Natural killer cell treated with Interleukin-12 subunit alpha and Interleukin-12 subunit beta and Interleukin-15 and Interleukin-18, amount 100 ng/mL, for 72 hours (primary cell): Measurements from ENCODE around the gene HHEX. TPM values are rescaled to one million over a fixed set of nuclear protein-coding genes. Genes with fewer than 3 reads are reported as not detected.
"Not testable (repeated sequence)": the region's sequence is repeated elsewhere in the genome, so short reads cannot be mapped to it uniquely, and the experiment has no call there.

Experiments
- ATAC-seq, 2 donors: fragments of 150-1000 bp; cut with Tn5 transposase in 1 of 2; sonication (Bioruptor Pico), chemical (Tn5 transposase) in 1 of 2; 2 replicates each; pipeline ENCODE4 v1.10.0; 2021
- DNase-seq: peaks from one replicate; pipeline ENCODE4 v3.0.0; 2022; ENCODE audit warnings: low spot score
- H3K27ac Mint-ChIP-seq, 2 donors: 1 replicate in 1 of 2; 2 replicates in 1 of 2; pipeline ENCODE4 v1.8.0; 2022; ENCODE audit warnings: mixed read lengths in 2 of 2, mild to moderate bottlenecking in 1 of 2, moderate library complexity in 1 of 2
- H3K27me3 Mint-ChIP-seq, 2 donors: 1 replicate in 1 of 2; 2 replicates in 1 of 2; pipeline ENCODE4 v1.8.0; 2022; ENCODE audit warnings: mixed read lengths in 2 of 2
- H3K36me3 Mint-ChIP-seq: one replicate; pipeline ENCODE4 v1.8.0; 2022; ENCODE audit warnings: mixed read lengths
- H3K4me1 Mint-ChIP-seq, 2 donors: 1 replicate in 1 of 2; 2 replicates in 1 of 2; pipeline ENCODE4 v1.8.0; 2022; ENCODE audit warnings: low read depth in 2 of 2, mixed read lengths in 2 of 2, mild to moderate bottlenecking in 1 of 2
- H3K4me3 Mint-ChIP-seq: one replicate; pipeline ENCODE4 v1.8.0; 2022; ENCODE audit warnings: mixed read lengths
- H3K9me3 Mint-ChIP-seq: 2 replicates; pipeline ENCODE4 v1.8.0; 2022; ENCODE audit warnings: mixed read lengths
- total RNA-seq, 2 donors: library from RNA; stranded (reverse); gene quantifications; one replicate each; pipeline ENCODE4 v1.2.3, GENCODE V29; 2022

HHEX gene
- total RNA-seq = 1 to 10 TPM in 1 of 2 donors, under 1 TPM in 1; 0.33 to 1.8 TPM

DNA sequence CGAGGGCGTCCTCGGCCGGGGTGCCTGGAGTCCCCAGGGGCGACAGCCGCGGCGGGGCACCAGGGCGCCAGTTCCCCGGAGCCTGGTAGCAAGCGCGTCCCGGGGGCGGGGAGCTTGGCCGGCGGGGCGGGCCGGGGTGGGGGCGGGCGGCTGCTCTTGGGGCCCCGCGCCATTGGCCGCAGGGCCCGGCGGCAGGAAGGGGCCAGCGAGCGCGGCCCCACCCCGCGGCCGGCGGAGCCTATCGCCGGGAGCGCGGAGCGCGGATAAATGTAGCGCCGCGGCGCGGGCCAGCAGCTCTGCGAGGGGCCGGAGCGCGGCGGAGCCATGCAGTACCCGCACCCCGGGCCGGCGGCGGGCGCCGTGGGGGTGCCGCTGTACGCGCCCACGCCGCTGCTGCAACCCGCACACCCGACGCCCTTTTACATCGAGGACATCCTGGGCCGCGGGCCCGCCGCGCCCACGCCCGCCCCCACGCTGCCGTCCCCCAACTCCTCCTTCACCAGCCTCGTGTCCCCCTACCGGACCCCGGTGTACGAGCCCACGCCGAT is at the start of gene HHEX:
HHEX (plus strand) TSS at position 293 of the 548 bp plus-strand sequence; CDS start at position 325, 32 bp downstream.
- peak within 1 kb of the TSS; percentile 67 to 68 for H3K27ac Mint-ChIP-seq
- H3K9me3 Mint-ChIP-seq = no peaks in the 10 kb centered on the region
- peaks cover 26 to 27% of the 10 kb centered on the region in 2 donors for H3K4me1 Mint-ChIP-seq
- ATAC-seq (peak; percentile 88 to 90), DNase-seq (peak; percentile 80)
- H3K27me3 Mint-ChIP-seq = peaks cover 8 to 23% of the 10 kb centered on the region in 2 donors
- peak within 1 kb of the TSS; percentile 89 for H3K4me3 Mint-ChIP-seq
- H3K36me3 Mint-ChIP-seq = no peaks in the 10 kb centered on the region

- ATAC-seq (no peak), DNase-seq (no peak)
- no peak overlapping the region for H3K27ac Mint-ChIP-seq
- H3K4me1 Mint-ChIP-seq = peaks cover 4 to 8% of the 10 kb centered on the region in 2 donors
- peaks cover 7% of the 10 kb centered on the region for H3K36me3 Mint-ChIP-seq
- no peaks in the 10 kb centered on the region for H3K9me3 Mint-ChIP-seq
- H3K27me3 Mint-ChIP-seq = no peaks in the 10 kb centered on the region
- no peak overlapping the region for H3K4me3 Mint-ChIP-seq
Observed at GRCh38 chr10:92640107-92640506, 49.6 kb upstream of the HHEX start.

GRCh38 chr10:92641492-92641891 is 48.3 kb upstream of the HHEX start:
- no peak for DNase-seq
- H3K27ac Mint-ChIP-seq = no peak overlapping the region
- peaks cover 4 to 8% of the 10 kb centered on the region in 2 donors for H3K4me1 Mint-ChIP-seq
- no peak for ATAC-seq
- H3K9me3 Mint-ChIP-seq = no peaks in the 10 kb centered on the region
- H3K36me3 Mint-ChIP-seq = peaks cover 7% of the 10 kb centered on the region
- H3K4me3 Mint-ChIP-seq = no peak overlapping the region
- H3K27me3 Mint-ChIP-seq = no peaks in the 10 kb centered on the region

DNA sequence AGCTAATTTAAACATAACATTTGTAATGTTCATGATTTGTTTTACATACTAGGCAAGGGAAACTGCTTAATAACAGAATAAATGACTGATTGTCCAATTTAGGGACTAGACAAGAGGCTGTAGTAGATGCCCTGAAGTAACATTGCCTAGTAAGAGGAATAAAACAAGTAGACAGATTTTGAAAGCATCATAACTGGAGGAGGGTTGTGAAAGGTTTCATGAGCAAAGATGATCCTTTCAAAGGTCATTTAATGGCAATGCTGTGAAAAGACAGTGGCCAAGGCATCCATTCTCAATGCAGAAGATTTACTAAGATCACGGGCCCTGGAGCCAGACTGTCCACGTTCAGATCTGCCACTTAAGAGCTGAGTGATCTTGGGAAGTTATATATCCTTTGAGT is 44.8 kb upstream of the HHEX start:
- no peaks in the 10 kb centered on the region for H3K27me3 Mint-ChIP-seq
- H3K9me3 Mint-ChIP-seq = no peaks in the 10 kb centered on the region
- H3K27ac Mint-ChIP-seq = no peak overlapping the region
- H3K4me1 Mint-ChIP-seq = peaks cover 4 to 8% of the 10 kb centered on the region in 2 donors
- DNase-seq (no peak), ATAC-seq (no peak)
- H3K36me3 Mint-ChIP-seq = peaks cover 7% of the 10 kb centered on the region
- H3K4me3 Mint-ChIP-seq = no peak overlapping the region

GRCh38 chr10:92650864-92651263 is 38.9 kb upstream of the HHEX start:
- DNase-seq, H3K4me3 Mint-ChIP-seq, H3K27ac Mint-ChIP-seq, ATAC-seq, H3K9me3 Mint-ChIP-seq, H3K4me1 Mint-ChIP-seq, H3K36me3 Mint-ChIP-seq, H3K27me3 Mint-ChIP-seq: not testable (repeated sequence)

- H3K36me3 Mint-ChIP-seq = peaks cover 6% of the 10 kb centered on the region
- no peaks in the 10 kb centered on the region for H3K27me3 Mint-ChIP-seq
Observed at GRCh38 chr10:92655426-92655825, 34.3 kb upstream of the HHEX start.

DNA sequence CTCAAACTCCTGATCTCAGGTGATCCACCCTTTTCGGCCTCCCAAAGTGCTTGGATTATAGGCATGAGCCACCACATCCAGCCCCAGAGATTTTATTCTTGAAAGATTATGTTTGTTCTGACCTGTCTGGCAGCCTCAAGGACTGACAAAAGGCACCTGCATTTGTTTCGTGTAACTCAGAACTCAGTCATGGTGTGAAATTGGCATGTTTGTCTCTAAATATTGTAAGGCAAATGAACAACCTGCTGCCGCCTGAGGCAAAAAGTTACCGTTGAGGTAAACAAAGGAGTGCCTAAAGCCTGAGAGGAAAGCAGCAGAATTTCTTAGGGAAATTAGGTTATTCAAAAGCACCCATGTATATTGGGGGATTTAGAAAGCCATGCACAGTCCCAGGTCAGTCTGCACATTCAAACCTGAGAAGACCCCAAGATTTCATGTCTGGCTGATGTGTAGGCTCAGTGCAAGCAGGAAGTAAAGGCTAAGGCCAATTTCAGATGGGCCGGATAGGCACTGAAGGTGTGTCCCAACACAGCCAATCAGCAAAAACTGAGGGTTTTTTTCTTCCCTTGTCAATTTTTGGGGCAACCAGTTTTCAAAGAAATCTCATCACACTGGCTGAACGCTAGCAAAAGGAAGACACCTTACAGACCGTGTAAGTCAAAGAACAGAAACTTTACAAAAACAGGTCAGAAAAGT is 33.3 kb upstream of the HHEX start:
- Mint-ChIP-seq H3K4me3 (no peak overlapping the region), H3K4me1 (no peaks in the 10 kb centered on the region), H3K36me3 (peaks cover 10% of the 10 kb centered on the region), H3K27ac (no peak overlapping the region), H3K27me3 (no peaks in the 10 kb centered on the region), H3K9me3 (no peaks in the 10 kb centered on the region)
- ATAC-seq = no peak
- no peak for DNase-seq

More at GRCh38 chr10:92655426-92655825, 34.3 kb upstream of the HHEX start:
- H3K4me1 Mint-ChIP-seq = no peaks in the 10 kb centered on the region
- no peaks in the 10 kb centered on the region for H3K9me3 Mint-ChIP-seq
- no peak overlapping the region for H3K27ac Mint-ChIP-seq
- no peak for ATAC-seq
- DNase-seq = no peak
- H3K4me3 Mint-ChIP-seq = no peak overlapping the region

DNA sequence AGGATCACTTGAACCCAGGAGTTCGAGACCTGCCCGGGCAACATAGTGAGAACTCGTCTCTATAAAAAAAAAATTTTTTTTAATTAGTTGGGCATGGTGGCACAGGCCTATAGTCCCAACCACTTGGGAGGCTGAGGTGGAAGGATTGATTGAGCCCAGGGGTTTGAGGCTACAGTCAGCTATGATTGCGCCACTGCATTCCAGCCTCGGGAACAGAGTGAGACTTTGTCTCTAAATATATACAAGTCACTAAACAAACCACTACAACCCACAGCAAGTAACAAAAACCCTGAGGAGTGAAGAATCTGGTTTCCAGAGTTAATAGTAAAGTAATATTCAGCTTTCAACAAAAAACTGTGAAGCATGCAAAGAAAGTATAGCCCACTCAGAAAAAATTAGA is 32.7 kb upstream of the HHEX start:
- no peaks in the 10 kb centered on the region for H3K4me1 Mint-ChIP-seq
- H3K9me3 Mint-ChIP-seq = no peaks in the 10 kb centered on the region
- no peak for DNase-seq
- no peak overlapping the region for H3K4me3 Mint-ChIP-seq
- no peaks in the 10 kb centered on the region for H3K27me3 Mint-ChIP-seq
- no peak for ATAC-seq
- peaks cover 11% of the 10 kb centered on the region for H3K36me3 Mint-ChIP-seq
- H3K27ac Mint-ChIP-seq = no peak overlapping the region

DNA sequence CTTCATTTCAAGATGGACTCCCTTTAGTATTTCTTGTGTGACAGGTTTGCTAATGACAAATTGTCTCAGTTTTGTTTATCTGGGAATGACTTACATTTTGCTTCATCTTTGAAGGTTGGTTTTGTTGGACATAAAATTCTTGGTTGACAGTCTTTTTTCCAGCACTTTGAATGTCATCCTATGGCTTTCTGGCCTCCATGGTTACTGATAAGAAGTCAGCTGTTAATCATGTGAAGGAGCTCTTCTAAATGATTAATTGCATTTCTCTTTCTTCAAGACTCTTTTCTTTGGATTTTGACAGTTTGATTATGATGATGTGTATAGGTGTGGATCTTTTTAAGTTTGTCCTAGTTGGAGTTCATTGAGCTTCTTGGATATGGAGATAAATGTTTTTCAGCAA is 26.9 kb upstream of the HHEX start:
- H3K9me3 Mint-ChIP-seq = peaks cover 9% of the 10 kb centered on the region
- H3K27ac Mint-ChIP-seq = no peak overlapping the region
- H3K27me3 Mint-ChIP-seq = no peaks in the 10 kb centered on the region
- peaks cover 20% of the 10 kb centered on the region for H3K36me3 Mint-ChIP-seq
- ATAC-seq (no peak), DNase-seq (no peak)
- no peaks in the 10 kb centered on the region for H3K4me1 Mint-ChIP-seq
- no peak overlapping the region for H3K4me3 Mint-ChIP-seq

DNA sequence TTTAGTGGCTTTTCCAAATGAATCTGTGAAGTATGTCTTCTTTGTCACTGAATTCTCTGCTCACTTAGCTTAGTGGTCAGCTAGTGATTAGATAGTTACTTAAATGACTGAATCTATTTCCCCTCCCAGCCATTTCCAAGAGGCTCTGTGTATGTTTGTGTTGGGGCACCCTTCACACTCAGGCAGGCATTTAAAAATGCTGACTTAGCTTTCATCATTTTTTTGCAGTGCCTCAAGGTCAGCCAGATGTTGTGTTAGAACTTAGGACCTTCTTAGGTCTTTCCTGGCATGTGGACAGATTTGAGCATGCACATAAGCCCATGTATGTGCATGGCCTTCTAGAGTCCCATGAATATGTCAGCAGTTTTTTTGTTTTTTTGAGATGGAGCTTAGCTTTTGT is 25.4 kb upstream of the HHEX start:
- Mint-ChIP-seq H3K27me3 (no peaks in the 10 kb centered on the region), H3K4me3 (no peak overlapping the region), H3K27ac (no peak overlapping the region), H3K4me1 (no peaks in the 10 kb centered on the region), H3K9me3 (peaks cover 9% of the 10 kb centered on the region), H3K36me3 (peaks cover 20% of the 10 kb centered on the region)
- DNase-seq = no peak
- ATAC-seq = no peak

DNA sequence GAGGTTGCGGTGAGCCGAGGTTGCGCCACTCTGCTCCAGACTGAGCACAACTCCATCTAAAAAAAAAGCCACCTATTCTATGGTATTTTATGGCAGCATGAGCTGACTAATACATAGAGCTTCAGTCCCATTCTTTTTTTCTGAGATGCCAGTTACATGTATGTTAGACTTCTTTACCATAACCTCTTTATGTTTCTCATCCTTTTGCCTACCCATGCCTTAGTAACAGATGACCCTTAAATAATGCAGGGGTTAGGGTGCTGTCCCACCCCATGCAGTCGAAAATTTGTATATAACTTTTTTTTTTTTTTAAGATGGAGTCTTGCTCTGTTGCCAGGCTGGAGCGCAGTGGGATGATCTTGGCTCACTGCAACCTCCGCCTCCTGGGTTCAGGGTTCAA is 22.7 kb upstream of the HHEX start:
- H3K27me3 Mint-ChIP-seq = peaks cover 0 to 4% of the 10 kb centered on the region in 2 donors
- H3K4me3 Mint-ChIP-seq = no peak overlapping the region
- ATAC-seq (no peak), DNase-seq (no peak)
- H3K4me1 Mint-ChIP-seq = no peaks in the 10 kb centered on the region
- no peak overlapping the region for H3K27ac Mint-ChIP-seq
- peaks cover 9% of the 10 kb centered on the region for H3K9me3 Mint-ChIP-seq
- H3K36me3 Mint-ChIP-seq = peaks cover 15% of the 10 kb centered on the region

GRCh38 chr10:92677708-92678107 is 12.0 kb upstream of the HHEX start:
- Mint-ChIP-seq H3K27me3 (peaks cover 0 to 2% of the 10 kb centered on the region in 2 donors), H3K4me1 (peaks cover 0 to 9% of the 10 kb centered on the region in 2 donors), H3K36me3 (no peaks in the 10 kb centered on the region), H3K4me3 (no peak overlapping the region), H3K9me3 (no peaks in the 10 kb centered on the region), H3K27ac (no peak overlapping the region)
- no peak for DNase-seq
- no peak for ATAC-seq

- peaks cover 0 to 9% of the 10 kb centered on the region in 2 donors for H3K4me1 Mint-ChIP-seq
- ATAC-seq = no peak
- no peak overlapping the region for H3K4me3 Mint-ChIP-seq
- peaks cover 0 to 2% of the 10 kb centered on the region in 2 donors for H3K27me3 Mint-ChIP-seq
- H3K27ac Mint-ChIP-seq = no peak overlapping the region
- H3K9me3 Mint-ChIP-seq = no peaks in the 10 kb centered on the region
- no peak for DNase-seq
- no peaks in the 10 kb centered on the region for H3K36me3 Mint-ChIP-seq
Observed at GRCh38 chr10:92678206-92678605, 11.5 kb upstream of the HHEX start.

DNA sequence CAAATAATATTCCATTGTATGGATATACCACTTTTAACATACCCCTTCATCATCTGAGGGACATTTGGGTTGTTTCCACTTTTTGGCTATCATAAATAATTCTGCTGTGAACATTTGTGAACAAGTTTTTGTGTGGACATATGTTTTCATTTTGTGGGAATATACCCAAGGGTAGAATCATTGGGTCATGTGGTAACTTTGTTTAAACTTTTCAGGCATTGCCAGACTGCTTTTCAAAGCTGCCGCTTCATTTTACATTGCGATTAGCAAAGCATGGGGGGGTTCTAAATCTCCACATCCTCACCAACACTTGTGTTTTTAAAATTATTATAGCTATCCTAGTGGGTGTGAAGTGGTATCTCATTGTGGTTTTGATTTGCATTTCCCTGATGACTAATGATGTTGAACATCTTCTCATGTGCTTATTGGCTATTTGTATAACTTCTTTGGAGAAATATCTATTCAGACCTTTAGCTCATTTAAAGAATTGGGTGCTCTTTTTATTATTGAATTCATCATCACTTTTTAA is 8.4 kb upstream of the HHEX start:
- H3K36me3 Mint-ChIP-seq = no peaks in the 10 kb centered on the region
- peaks cover 0 to 7% of the 10 kb centered on the region in 2 donors for H3K27me3 Mint-ChIP-seq
- ATAC-seq = peak in 1 of 2 donors; percentile 43
- no peak overlapping the region for H3K27ac Mint-ChIP-seq
- DNase-seq = no peak
- no peak overlapping the region for H3K4me3 Mint-ChIP-seq
- H3K9me3 Mint-ChIP-seq = no peaks in the 10 kb centered on the region
- peaks cover 0 to 9% of the 10 kb centered on the region in 2 donors for H3K4me1 Mint-ChIP-seq
